Brain microvascular endothelial cell (primary cell): ENCODE measurements around the gene LEKR1.

Experiments used
- DNase-seq: peaks from one replicate; pipeline ENCODE4 v3.0.0-alpha.2; 2020
- H3K27ac ChIP-seq: fragments of 250-450 bp; sonication (Bioruptor Pico); 2 replicates; pipeline ENCODE4 v1.5.1; 2020; ENCODE audit warnings: mild to moderate bottlenecking, moderate library complexity
- H3K27me3 ChIP-seq: fragments of 250-450 bp; sonication (Bioruptor Pico); replicated peaks from 2 replicates; pipeline ENCODE4 v1.5.1; 2020; ENCODE audit warnings: mild to moderate bottlenecking
- H3K36me3 ChIP-seq: fragments of 250-450 bp; sonication (Bioruptor Pico); replicated peaks from 2 replicates; pipeline ENCODE4 v1.5.1; 2020; ENCODE audit warnings: mild to moderate bottlenecking
- H3K4me3 ChIP-seq: 2 replicates; pipeline ENCODE4 v1.5.1; 2011; ENCODE audit warnings: low read depth, mild to moderate bottlenecking, control low read depth, low read length, moderate library complexity
- in situ Hi-C: cut with HindIII; loops from 2 replicates; pipeline ENCODE4 v1.10.0; 2017; ENCODE audit warnings: low sequenced_read_pairs, low pct_ligation_motif_present
- TF ChIP-seq, protein P1 (sequence below): IDR thresholded peaks from 2 replicates; pipeline ENCODE4 v1.5.1; 2011; ENCODE audit warnings: low read depth, mild to moderate bottlenecking, moderate library complexity, low read length, control low read depth, inconsistent platforms; ENCODE audit errors: missing control alignments

The LEKR1 gene

DNA sequence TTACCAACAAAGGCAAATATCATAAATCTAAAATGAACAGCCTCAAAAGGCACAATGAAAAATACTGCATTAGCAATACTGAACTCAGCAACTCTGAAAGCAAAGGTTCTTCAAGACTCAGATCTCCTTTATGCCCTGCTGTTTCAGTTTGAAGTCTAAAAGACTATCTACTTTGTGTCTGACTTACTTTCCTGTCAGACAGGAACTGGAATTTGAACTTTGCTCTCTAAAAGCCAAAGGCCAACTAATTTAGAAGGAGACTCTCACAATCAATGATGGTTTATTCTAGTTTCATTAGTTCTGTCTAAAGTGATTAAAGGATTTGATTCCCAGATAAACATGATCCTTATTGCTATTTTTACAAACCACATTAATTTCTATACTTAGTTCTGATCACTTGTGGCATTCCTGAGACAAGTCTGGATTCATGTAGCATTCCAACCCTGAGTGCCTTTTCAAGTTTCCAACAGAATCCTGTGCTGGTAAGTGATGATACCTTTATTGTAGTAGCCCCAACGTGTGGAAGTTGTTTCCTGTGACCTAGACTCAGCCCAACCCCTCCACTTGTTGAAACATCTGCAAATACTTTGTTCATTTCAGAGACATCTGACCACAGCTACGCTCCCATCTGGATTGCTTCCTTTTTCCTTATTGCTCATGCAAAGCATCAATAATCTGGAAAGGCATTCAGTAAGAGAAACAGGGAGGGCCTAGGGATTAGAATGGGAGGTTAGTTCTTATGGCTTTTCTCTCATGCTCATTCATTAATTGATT is 14.9 kb upstream of the LEKR1 start:
- TF ChIP-seq, protein P1, sequence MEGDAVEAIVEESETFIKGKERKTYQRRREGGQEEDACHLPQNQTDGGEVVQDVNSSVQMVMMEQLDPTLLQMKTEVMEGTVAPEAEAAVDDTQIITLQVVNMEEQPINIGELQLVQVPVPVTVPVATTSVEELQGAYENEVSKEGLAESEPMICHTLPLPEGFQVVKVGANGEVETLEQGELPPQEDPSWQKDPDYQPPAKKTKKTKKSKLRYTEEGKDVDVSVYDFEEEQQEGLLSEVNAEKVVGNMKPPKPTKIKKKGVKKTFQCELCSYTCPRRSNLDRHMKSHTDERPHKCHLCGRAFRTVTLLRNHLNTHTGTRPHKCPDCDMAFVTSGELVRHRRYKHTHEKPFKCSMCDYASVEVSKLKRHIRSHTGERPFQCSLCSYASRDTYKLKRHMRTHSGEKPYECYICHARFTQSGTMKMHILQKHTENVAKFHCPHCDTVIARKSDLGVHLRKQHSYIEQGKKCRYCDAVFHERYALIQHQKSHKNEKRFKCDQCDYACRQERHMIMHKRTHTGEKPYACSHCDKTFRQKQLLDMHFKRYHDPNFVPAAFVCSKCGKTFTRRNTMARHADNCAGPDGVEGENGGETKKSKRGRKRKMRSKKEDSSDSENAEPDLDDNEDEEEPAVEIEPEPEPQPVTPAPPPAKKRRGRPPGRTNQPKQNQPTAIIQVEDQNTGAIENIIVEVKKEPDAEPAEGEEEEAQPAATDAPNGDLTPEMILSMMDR: no peak
- in situ Hi-C loops: no loop called here
- Histone ChIP-seq H3K36me3 (no peaks in the 10 kb centered on the region), H3K27me3 (no peaks in the 10 kb centered on the region), H3K4me3 (no peak overlapping the region), H3K27ac (peak overlapping the region; percentile 72)
- DNase-seq: no peak

DNA sequence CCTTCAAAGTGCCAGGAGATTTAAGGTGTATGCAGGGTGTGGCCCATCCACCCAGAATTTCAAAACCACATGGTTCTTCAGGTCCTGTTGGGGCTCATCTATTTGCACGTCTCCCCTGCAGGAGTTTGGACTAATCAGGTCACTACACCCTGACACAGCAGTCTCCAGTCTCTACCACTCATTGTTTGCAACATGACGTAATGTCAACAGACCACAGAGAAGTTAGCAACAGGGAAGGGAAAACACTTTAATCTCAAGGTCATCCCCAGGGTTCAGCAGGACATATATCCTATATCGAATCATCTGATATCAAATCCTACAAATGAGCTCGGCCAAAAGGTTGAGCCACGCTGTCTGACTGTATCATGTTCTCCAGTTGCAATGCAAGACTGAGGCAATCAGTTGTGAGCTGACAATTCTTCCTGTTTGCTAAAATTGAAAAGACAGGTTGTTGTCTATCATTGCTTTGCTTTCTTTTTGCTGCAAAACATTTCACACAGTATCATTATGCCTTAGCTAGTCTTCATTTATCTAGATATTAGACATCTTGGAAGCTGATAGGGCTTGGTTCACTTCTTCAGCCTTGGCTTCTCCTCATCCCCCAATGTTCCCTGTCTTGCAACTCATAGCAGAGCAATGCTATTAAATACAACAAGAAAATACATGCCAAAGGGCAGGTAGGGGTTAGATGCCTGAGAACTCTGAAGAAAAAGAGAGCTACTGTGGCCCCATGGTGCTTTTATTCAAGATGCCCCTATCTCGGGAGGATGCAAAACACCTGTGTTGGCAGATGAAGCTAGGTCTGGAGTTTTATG is 13.4 kb upstream of the LEKR1 start:
- in situ Hi-C loops: no loop called here
- H3K27ac ChIP-seq: peak overlapping the region; percentile 72
- no peaks in the 10 kb centered on the region for H3K27me3 ChIP-seq
- no peak overlapping the region for H3K4me3 ChIP-seq
- TF ChIP-seq, protein P1: no peak
- H3K36me3 ChIP-seq: no peaks in the 10 kb centered on the region
- peak; percentile 93 for DNase-seq

DNA sequence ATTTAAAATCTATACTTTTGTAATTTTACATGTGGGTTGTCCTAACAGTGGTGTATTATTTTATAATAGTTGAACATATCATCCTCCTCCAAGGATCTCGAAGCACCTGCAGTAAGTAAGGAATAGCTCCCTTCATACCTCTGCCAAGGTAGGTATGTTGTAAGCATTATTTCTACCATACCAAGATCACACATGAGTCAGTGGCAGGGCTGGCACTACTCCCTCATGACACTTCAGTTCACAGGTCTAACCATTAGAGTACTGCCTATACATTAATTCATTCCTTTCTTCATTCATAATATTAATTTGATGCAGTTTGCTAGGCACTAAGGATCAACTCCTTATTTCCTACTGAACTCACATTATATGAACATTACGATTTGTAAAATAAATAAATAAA is 11.9 kb upstream of the LEKR1 start:
- Histone ChIP-seq H3K36me3 (no peaks in the 10 kb centered on the region), H3K4me3 (no peak overlapping the region), H3K27me3 (no peaks in the 10 kb centered on the region), H3K27ac (no peak overlapping the region)
- in situ Hi-C loops: no loop called here
- TF ChIP-seq, protein P1: no peak
- DNase-seq: no peak

DNA sequence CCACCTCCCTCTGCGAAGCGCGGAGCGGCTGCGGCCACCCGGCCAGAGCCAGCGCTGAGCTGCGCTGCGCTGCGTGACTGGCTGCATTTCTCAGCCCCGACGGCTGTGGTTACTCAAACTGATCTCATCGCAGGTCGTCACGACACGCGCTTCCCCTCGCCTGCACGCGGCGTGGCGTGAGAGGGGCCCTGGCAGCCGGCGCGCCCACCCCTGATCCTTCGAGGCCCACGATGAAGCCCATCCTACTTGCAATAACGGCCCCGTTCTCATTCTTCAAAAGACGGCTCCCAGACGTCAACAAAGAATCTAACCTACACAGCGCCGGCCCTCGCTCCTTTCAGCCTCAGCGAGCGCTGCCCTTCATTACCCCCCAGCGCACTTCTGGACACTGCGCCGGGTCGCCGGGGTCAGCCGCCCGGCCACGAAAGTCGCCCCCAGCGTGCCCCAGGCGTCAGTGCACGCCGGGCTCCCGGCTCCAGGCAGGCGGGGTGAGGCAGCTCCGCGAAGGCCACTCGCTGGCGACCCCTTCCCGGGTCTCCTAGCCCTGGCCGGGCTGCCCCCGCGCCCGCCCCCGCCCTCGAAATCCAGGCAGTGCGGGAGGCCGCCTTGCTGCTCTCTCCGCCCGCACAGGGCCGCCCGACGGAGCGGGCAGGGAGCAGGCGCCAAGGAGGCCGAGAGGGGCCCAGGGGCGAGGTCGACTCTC is 9.9 kb upstream of the LEKR1 start:
- Histone ChIP-seq H3K27me3 (no peaks in the 10 kb centered on the region), H3K27ac (peak overlapping the region; percentile 91), H3K36me3 (no peaks in the 10 kb centered on the region), H3K4me3 (peak overlapping the region; percentile 28)
- TF ChIP-seq, protein P1: no peak
- peak; percentile 66 for DNase-seq
- in situ Hi-C loops: no loop called here

DNA sequence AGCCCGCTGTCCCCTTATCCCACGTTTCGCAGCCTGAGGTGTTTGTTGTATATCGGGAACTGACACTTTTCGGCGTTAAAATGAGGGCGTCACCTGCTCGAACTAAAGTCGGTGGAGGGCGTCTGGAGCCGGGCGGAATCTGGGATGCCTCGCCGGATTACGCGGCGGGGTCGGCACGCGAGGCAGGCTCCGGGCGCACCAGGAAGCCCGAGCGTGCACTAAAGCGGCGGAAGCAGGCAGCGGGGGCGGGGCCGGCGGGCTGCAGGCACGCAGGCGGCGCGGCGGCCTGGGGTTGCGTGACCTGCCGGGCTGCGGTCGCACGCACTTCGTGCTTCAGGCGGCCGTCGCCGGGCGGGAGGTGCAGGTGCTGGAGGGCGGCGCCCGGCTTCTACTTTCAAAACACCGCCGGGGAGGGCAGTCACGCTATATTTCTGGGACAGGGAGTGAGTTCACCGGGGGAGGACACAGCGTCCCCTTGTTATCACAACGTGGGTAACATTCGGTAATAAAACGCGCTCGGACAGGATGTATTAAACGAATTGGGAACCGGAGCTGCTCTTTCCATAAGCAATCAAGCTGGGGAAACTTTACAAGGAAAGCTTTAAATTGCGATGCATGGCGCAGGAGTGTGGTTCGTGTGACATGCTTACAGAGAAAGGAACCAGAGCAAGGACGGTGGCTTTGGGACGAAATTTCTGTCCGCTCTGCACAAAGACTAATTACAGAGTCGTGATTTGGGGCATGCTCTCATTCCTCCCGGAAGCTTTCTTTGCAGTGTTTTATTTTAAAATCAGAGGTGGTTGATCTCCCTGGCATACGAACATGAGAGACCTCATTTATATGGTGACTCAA is 9.1 kb upstream of the LEKR1 start:
- Histone ChIP-seq H3K27me3 (no peaks in the 10 kb centered on the region), H3K27ac (peak overlapping the region; percentile 91), H3K4me3 (peak overlapping the region; percentile 28), H3K36me3 (no peaks in the 10 kb centered on the region)
- peak; percentile 91 for DNase-seq
- in situ Hi-C loops: no loop called here
- TF ChIP-seq, protein P1: no peak
